ENCODE measurements around the gene NHP2.

NHP2 gene

GRCh38 chr5:178189433-178189832 is 35.7 kb upstream of the NHP2 start:
- no peak overlapping the region for H3K4me3 ChIP-seq (ENCODE audit: low read depth, low read length)
- TF ChIP-seq, protein P1, sequence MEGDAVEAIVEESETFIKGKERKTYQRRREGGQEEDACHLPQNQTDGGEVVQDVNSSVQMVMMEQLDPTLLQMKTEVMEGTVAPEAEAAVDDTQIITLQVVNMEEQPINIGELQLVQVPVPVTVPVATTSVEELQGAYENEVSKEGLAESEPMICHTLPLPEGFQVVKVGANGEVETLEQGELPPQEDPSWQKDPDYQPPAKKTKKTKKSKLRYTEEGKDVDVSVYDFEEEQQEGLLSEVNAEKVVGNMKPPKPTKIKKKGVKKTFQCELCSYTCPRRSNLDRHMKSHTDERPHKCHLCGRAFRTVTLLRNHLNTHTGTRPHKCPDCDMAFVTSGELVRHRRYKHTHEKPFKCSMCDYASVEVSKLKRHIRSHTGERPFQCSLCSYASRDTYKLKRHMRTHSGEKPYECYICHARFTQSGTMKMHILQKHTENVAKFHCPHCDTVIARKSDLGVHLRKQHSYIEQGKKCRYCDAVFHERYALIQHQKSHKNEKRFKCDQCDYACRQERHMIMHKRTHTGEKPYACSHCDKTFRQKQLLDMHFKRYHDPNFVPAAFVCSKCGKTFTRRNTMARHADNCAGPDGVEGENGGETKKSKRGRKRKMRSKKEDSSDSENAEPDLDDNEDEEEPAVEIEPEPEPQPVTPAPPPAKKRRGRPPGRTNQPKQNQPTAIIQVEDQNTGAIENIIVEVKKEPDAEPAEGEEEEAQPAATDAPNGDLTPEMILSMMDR (IDR thresholded peaks at IDR 0.05; ENCODE audit: borderline replicate concordance, insufficient read depth, low read depth, low read length), result no peak

- no peak within 1 kb of the TSS for H3K4me3 ChIP-seq (ENCODE audit: low read depth, low read length)
- TF ChIP-seq, protein P1 (IDR thresholded peaks at IDR 0.05; ENCODE audit: borderline replicate concordance, insufficient read depth, low read depth, low read length), result no peak
Measured at GRCh38 chr5:178187014-178187413, 33.3 kb upstream of the NHP2 start, which contains the start of gene GMCL2. GMCL2 (minus strand) TSS chr5:178187371; CDS start chr5:178187299, 72 bp downstream.

DNA sequence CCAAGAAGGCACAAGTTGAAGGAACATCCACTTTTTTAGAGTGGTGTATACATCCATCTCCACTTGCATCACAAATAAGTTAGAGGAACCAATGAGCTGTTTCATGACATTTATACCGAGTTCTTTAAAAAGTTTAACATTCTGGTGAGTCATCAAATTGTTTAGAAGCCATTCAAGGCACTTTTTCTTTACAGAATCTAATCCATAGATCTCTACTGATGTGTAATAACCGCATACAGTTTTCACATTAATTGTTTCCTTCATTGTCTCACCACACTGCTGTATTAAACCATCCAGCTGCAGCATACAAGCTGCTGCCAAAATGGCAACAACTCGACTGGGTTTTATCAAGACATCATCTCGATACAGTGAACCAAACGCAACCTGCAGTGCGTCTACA is 32.7 kb upstream of the NHP2 start:
- H3K4me3 ChIP-seq (ENCODE audit: low read depth, low read length), result no peak overlapping the region
- TF ChIP-seq, protein P1 (IDR thresholded peaks at IDR 0.05; ENCODE audit: borderline replicate concordance, insufficient read depth, low read depth, low read length), result no peak

DNA sequence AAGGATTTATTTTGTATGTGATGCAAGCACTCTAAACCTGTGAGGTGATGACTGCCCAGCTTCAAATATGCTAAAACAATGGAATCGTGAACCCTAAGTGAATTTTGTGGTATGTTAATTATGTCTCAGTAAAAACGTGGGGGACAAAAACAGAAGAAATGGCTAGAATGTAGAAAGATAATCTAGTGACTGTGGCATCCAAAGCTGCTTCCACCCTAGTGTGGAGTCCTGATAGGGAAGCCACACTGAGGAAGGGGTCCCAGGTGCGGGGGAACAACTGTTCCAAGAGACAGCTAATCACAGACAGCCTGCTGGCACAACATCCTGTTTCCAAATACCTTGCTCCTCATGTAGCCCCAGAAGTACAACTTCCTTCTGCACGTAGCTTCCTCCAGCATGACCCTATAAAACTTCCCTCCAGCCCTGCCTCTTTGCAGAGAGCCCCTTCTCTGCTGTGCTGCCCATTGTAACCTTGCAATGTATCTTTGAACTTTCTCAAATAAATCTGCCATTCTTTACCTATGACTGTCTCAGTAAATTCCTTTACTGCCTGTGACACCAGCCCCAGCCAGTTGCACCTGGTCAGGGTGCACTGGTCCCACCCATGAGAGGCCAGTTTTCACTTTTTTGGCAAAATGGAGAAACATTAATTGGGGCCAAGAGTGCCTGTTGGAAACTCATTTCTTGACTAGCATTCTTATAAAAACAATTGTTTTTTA is 28.6 kb upstream of the NHP2 start:
- no peak overlapping the region for H3K4me3 ChIP-seq (ENCODE audit: low read depth, low read length)
- TF ChIP-seq, protein P1 (IDR thresholded peaks at IDR 0.05; ENCODE audit: borderline replicate concordance, insufficient read depth, low read depth, low read length), result no peak

GRCh38 chr5:178180141-178180863 is 26.6 kb upstream of the NHP2 start:
- no peak overlapping the region for H3K4me3 ChIP-seq (ENCODE audit: low read depth, low read length)

DNA sequence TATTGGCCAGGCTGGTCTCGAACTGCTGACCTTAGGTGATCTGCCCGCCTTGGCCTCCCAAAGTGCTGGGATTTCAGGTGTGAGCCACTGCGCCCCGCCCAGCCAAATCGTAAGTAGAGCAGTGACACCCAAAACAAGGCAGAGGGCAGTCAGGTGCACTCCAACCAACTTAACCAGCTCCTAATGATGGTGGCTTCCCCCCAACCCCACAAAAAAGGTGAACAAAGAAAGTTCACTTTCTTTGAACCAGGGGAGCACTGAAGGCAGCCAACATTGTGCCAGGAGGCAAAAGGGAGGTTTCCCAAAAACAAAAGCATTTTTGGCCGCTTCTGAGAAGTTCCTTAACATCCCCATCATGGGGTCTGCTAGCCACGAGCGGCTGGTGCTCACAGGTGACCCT is 23.9 kb upstream of the NHP2 start:
- TF ChIP-seq, protein P1 (IDR thresholded peaks at IDR 0.05; ENCODE audit: borderline replicate concordance, insufficient read depth, low read depth, low read length), result no peak
- H3K4me3 ChIP-seq (ENCODE audit: low read depth, low read length), result no peak overlapping the region

More at GRCh38 chr5:178180141-178180863, 26.6 kb upstream of the NHP2 start:
- TF ChIP-seq, protein P1 (IDR thresholded peaks at IDR 0.05; ENCODE audit: borderline replicate concordance, insufficient read depth, low read depth, low read length), result no peak

All from GM12875 (cell line).